HG03575 (cell line): Measurements from ENCODE around the gene OR52R1.
"Not testable (repeated sequence)": the region's sequence is repeated elsewhere in the genome, so short reads cannot be mapped to it uniquely, and the experiment has no call there.

Source experiments
- ATAC-seq: cut with Tn5 transposase; IDR thresholded peaks from one replicate; pipeline ENCODE4 v1.9.1; 2021; ENCODE audit not compliant: unreplicated experiment, insufficient number of reproducible peaks, low FRiP score; ENCODE audit errors: extremely low read depth

The OR52R1 gene

DNA sequence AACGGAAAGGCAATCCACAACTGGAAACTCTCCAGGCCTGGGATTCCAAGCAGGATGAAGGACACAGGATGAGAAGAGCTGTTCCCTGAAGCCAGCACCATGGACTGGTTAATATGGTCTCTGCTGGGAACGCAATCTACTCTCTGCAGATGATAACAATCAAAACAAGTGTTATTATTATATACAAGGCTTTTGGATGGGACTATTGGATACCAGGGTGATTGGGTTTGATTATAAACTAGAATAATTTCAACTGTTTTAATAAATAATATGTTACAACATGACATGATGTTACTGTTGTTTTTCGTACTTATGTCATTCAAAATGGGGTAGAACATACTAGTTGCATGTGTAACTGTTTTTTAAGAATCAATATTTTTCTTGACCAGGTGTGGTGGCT is at the start of gene OR52R1:
Gene OR52R1 (minus strand): TSS at position 101 of the 400 bp plus-strand sequence. CDS start 0 bp downstream, at position 101.
- no peak for ATAC-seq

- no peak for ATAC-seq
These were observed 46.9 kb upstream of the OR52R1 start for GRCh38 chr11:4851033-4851432.

DNA sequence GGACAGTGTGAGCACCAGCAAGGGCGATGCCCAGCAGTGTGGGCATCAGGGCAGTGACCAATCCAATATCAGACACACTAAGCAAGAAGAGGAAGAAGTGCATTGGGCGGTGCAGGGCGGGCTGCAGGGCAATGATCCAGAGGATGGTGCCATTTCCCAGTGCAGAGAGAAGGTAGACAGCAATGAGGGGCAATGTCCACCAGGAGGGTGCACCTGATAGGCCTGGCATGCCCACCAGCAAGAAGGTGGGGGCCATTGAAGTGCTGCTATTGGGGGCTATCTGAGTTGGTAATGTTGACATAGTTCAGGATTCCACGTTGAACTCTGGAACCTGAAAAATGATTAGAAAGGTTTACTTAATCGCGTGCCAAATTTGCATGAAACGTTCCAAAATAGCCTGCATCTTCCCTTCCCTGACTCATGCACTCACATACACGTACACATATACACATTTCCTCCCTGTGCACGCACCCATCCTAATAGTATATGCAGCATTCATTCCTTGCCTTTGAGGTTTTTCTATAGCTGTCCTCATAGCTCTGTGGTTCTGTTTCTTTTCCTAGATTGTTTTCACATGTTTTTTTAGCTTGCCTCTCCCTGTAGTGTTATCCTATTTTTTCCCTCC is 44.8 kb upstream of the OR52R1 start, which contains the start of gene OR51S1:
Gene OR51S1 (minus strand): TSS at position 301 of the 625 bp plus-strand sequence. CDS start 0 bp downstream, at position 301.
- ATAC-seq = no peak

DNA sequence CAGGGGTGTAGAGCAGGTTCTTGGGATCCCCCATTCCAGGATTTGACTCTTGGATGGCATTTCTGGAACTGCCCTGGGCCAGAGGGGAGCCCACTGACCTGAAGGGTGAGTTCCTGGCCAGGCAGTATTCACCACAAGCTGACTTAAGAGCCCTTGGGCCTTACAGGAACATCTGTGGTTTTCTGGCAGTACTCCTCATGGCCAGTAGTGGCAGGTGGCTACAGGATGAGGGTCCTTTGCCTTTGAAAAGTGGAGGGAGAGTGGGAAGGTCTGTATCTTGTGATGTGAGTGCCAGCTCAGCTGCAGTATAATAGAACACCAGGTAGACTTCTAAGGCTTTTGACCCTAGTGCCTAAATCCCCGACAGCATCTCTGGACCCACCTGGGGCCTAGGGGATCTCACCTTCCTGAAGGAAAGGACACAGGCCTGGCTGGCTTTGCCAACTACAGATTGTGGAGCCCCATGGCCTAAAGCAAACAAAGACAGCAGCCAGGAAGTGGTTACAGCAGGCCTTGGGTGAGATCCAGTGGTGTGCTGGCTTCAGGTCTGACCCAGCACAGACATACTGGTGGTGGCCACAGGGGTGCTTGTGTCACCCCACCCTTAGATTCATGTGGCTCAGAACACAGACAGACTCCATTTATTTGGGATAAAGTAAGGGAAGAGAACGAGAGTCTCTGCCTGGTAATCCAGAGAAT is 35.8 kb upstream of the OR52R1 start:
- ATAC-seq = no peak

DNA sequence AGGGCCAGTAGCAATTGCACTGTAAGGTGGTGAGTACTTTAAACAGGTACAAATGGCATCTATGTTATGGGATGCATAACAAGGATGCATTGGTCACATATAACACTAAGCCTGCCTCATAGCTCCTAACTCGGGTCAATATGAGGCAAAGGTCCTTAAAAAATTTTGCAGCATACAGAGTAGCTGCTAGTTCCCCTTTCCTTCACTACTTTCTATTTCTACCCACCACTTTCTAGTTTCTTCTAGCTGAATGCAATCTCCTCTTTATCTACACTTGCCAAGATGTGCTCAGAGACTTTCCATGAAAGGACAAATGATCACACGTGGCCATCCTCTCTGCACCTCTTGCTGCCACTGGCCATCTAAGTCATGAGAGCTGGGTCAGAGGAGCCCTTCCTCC is 26.7 kb upstream of the OR52R1 start:
- no peak for ATAC-seq

DNA sequence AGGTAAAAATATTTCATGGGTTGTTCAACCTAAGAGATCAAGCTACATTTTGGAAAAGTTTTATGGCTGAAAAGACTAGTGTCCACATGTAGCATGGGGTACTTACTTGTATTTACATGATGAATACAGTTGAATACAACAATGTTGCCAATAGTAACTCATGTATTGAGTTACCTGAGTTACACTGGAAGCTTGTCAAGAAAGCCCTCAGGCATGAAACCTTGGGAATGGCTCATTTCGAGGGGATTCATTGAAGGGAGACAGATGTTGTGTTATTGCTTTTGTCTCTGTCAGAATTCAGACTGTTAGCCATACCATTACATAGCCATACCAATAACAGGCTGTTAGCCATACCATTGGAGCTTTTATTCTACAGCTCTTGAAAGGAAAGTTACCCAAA is 26.2 kb upstream of the OR52R1 start:
- ATAC-seq = no peak

DNA sequence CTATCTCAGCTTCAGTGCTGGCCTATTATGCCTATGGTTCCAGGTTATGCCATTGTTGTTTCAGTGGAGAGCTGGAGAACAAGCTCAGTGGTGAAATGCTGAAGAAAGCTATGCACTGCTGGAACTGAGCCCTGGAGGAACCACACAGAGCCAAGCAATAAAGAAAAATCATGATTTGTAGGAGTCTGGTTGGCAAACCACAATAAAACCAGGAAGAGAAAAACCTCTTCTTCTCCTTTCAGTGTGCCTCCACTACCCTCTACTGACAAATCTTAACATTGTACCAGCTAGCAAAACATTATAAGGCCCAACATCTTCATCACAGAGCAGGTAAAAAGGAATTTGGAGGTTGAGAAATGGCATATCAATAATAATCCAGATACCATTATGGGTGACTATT is 22.2 kb upstream of the OR52R1 start:
- ATAC-seq = no peak

DNA sequence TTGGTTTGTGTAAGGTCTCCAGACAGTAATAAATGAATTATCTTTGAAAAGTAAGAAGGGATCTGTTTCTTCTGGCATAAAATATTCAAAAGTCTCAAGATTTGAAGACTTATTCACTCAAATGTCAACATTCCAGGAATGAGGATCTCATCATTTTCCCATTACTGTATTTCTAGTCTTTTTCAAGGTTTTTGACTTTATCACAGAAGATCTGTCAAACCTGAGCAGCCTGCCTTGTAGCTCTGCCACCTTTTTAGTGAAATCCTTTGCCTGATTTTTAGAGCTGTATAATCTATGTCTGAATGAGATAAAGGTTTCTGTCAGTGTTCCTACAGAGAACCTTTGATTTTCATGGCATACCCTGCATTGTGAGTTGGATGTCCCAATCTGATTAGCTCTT is 21.0 kb upstream of the OR52R1 start:
- no peak for ATAC-seq

DNA sequence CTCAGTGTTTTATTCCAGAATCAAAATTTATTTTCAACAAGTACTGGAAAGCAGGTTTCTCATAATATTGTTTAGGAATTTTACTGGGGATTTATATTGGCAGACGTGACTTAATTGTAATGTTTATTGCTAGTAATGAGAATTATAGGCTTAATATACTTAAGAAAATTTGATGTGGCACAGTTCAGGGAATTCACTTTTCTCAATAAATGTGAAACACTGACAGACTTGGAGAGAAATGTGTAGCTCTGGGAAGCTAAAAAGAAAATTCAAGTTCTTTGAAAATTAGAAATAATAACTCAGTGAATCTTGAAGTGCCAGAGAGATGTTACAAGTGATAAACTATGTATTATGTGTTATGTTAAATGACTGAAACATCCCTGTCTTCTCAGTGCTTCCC is 16.8 kb upstream of the OR52R1 start, which contains the start of gene OR51F2:
Gene OR51F2 (plus strand): TSS at position 301 of the 400 bp plus-strand sequence. CDS start 101 bp downstream, outside the sequence.
- no peak for ATAC-seq

GRCh38 chr11:4809246-4809645 is 5.1 kb upstream of the OR52R1 start:
- no peak for ATAC-seq

GRCh38 chr11:4808476-4808875 is 4.3 kb upstream of the OR52R1 start:
- no peak for ATAC-seq

GRCh38 chr11:4801316-4801715 is 2.9 kb downstream of the OR52R1 start:
- ATAC-seq = not testable (repeated sequence)

GRCh38 chr11:4798427-4799183 is 5.6 kb downstream of the OR52R1 start:
- no peak for ATAC-seq

GRCh38 chr11:4797206-4797605 is 7.0 kb downstream of the OR52R1 start:
- ATAC-seq = no peak

DNA sequence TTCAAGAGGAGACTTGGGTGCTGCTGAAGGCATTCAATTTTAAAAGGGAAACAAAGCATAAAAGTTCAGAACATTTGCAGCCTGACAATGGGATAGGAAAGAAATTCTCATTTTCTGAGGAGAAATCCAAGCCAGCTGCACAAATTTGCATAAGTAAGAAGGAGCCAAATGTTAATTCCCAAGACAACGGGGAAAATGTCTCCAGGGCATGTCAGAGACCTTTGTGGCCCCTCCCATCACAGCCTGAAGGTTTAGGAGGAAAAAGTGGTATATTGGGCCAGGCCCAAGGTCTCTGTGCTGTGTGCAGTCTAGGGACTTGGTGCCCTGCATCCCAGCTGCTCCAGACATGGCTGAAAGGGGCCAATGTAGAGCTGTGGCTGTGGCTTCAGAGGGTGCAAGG is 21.7 kb downstream of the OR52R1 start:
- ATAC-seq = no peak

DNA sequence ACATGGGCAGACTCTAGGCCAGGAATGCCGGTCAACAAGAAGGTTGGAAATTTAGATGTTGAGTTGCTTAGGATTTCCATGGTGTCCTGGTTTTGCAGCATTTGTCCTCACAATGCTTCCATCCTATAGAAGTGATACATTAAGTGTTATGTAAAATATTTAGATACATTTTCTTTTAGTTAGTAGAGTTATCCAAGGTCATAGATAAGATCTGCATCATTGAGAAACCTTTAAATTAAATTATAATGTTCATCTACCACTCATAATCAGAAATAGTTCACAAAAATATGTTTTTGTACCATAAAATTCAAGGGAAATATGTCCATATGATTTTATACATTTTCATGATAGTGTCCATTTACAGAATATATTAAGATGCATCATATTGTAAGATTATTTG is 34.3 kb downstream of the OR52R1 start, which contains the start of gene OR51F1:
Gene OR51F1 (minus strand): TSS at position 101 of the 400 bp plus-strand sequence. CDS start 0 bp downstream, at position 101.
- ATAC-seq = no peak

- no peak for ATAC-seq
These were observed 36.1 kb downstream of the OR52R1 start for GRCh38 chr11:4768094-4768493.

GRCh38 chr11:4766420-4767043 is 37.6 kb downstream of the OR52R1 start:
- ATAC-seq = no peak

GRCh38 chr11:4763096-4763495 is 41.1 kb downstream of the OR52R1 start:
- ATAC-seq = no peak
